Measurements from ENCODE around the gene PDE7B. TPM values are rescaled to one million over a fixed set of nuclear protein-coding genes. Genes with fewer than 3 reads are reported as not detected.

Gene PDE7B
- total and polyA plus RNA-seq, 2 experiments from 2014 or later, result 3.1 to 6.8 TPM

GRCh38 chr6:136083540-136083939, 232.0 kb downstream of the PDE7B start:
- Histone ChIP-seq H3F3A (ENCODE audit: insufficient read depth) (peaks cover 18% of the 10 kb centered on the region), H3K4me1 (ENCODE audit: insufficient read depth) (peaks cover 23% of the 10 kb centered on the region), H3K4me3 (no peak overlapping the region), H3K4me2 (ENCODE audit: unreplicated experiment) (no peak overlapping the region), H3K27me3 (replicated peaks; ENCODE audit: insufficient read depth) (no peaks in the 10 kb centered on the region), H4K20me1 (ENCODE audit: insufficient read depth) (no peaks in the 10 kb centered on the region), H3K79me2 (ENCODE audit: insufficient read depth) (peaks cover 33% of the 10 kb centered on the region; the same call in 1 of the 2 replicates), H3K9ac (no peak overlapping the region), H3K9me2 (ENCODE audit: insufficient read depth) (no peaks in the 10 kb centered on the region), H3K36me3 (ENCODE audit: low read depth) (no peaks in the 10 kb centered on the region), H2AFZ (no peak overlapping the region), H3K27ac (no peak overlapping the region), H3K9me3 (ENCODE audit: low read depth) (no peaks in the 10 kb centered on the region)
- in situ Hi-C loops (cut with MboI), result no loop called here
- DNase-seq, result no peak
- TF ChIP-seq EZH2 (IDR thresholded peaks at IDR 0.05; ENCODE audit: insufficient read depth, poor library complexity, severe bottlenecking) (no peak), EZH2phosphoT487 (IDR thresholded peaks at IDR 0.05; ENCODE audit: insufficient read depth, low read depth) (no peak)

GRCh38 chr6:136084403-136084802, 232.9 kb downstream of the PDE7B start:
- Histone ChIP-seq H4K20me1 (ENCODE audit: insufficient read depth) (no peaks in the 10 kb centered on the region), H3K27ac (no peak overlapping the region), H3K27me3 (replicated peaks; ENCODE audit: insufficient read depth) (no peaks in the 10 kb centered on the region), H3K4me3 (no peak overlapping the region), H3F3A (ENCODE audit: insufficient read depth) (peaks cover 14% of the 10 kb centered on the region), H3K9ac (no peak overlapping the region), H2AFZ (no peak overlapping the region), H3K4me1 (ENCODE audit: insufficient read depth) (peaks cover 19% of the 10 kb centered on the region), H3K36me3 (ENCODE audit: low read depth) (no peaks in the 10 kb centered on the region), H3K9me3 (ENCODE audit: low read depth) (no peaks in the 10 kb centered on the region), H3K9me2 (ENCODE audit: insufficient read depth) (no peaks in the 10 kb centered on the region), H3K79me2 (ENCODE audit: insufficient read depth) (peaks cover 33% of the 10 kb centered on the region; the same call in 1 of the 2 replicates), H3K4me2 (ENCODE audit: unreplicated experiment) (no peak overlapping the region)
- no peak for TF ChIP-seq EZH2phosphoT487 (IDR thresholded peaks at IDR 0.05; ENCODE audit: insufficient read depth, low read depth)
- no peak for TF ChIP-seq EZH2 (IDR thresholded peaks at IDR 0.05; ENCODE audit: insufficient read depth, poor library complexity, severe bottlenecking)
- WGBS, 2 experiments (ENCODE audit: low coverage in 1 of 2, low lambda C conversion rate in 2 of 2, missing lambda C conversion rate in 2 of 2), result 59% methylated on average over 1 of the region's 1 CpG
- peak; percentile 18 for DNase-seq
- in situ Hi-C loops (cut with MboI), result no loop called here

- Histone ChIP-seq H3K9me3 (ENCODE audit: low read depth) (no peaks in the 10 kb centered on the region), H3F3A (ENCODE audit: insufficient read depth) (peaks cover 19% of the 10 kb centered on the region), H3K79me2 (ENCODE audit: insufficient read depth) (peaks cover 28% of the 10 kb centered on the region; the same call in 1 of the 2 replicates), H3K36me3 (ENCODE audit: low read depth) (no peaks in the 10 kb centered on the region), H3K9ac (peak overlapping the region; percentile 26; the same call in 1 of the 2 replicates), H2AFZ (0 out of 2 replicates have a peak overlapping the region, but pooled peaks have one; percentile 7), H3K9me2 (ENCODE audit: insufficient read depth) (no peaks in the 10 kb centered on the region), H3K4me2 (ENCODE audit: unreplicated experiment) (no peak overlapping the region), H3K4me3 (no peak overlapping the region), H3K27me3 (replicated peaks; ENCODE audit: insufficient read depth) (no peaks in the 10 kb centered on the region), H3K27ac (peak overlapping the region; percentile 48), H3K4me1 (ENCODE audit: insufficient read depth) (peaks cover 27% of the 10 kb centered on the region), H4K20me1 (ENCODE audit: insufficient read depth) (no peaks in the 10 kb centered on the region)
- peak; percentile 63 for DNase-seq
- in situ Hi-C loops (cut with MboI), result no loop called here
- WGBS, 2 experiments (ENCODE audit: low coverage in 1 of 2, low lambda C conversion rate in 2 of 2, missing lambda C conversion rate in 2 of 2), result 76 to 81% methylated on average over 6 of the region's 6 CpGs
- TF ChIP-seq EZH2phosphoT487 (IDR thresholded peaks at IDR 0.05; ENCODE audit: insufficient read depth, low read depth) (no peak), EZH2 (IDR thresholded peaks at IDR 0.05; ENCODE audit: insufficient read depth, poor library complexity, severe bottlenecking) (no peak)
These were observed 234.0 kb downstream of the PDE7B start for GRCh38 chr6:136085370-136086115.

DNA sequence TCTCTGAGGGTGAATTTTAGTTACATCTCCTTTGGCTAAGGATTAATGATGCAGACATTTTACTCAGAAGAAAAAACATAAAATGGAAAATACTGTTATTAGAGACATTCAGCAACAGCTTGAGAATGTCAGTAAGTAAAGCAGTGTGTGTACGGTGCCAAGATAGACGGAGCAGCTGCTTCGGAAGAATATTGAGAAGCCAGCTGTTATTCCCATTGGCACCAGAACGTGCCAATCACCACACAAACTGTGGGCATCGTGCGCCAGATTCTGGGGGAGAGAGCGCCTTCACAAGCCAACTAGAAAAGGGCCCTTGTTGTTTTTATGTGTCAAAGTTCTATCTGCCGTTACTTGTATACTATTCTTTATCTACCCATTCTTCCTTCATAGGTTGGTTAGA, 235.2 kb downstream of the PDE7B start:
- Histone ChIP-seq H3K4me3 (no peak overlapping the region), H3K36me3 (ENCODE audit: low read depth) (no peaks in the 10 kb centered on the region), H3K9me3 (ENCODE audit: low read depth) (no peaks in the 10 kb centered on the region), H4K20me1 (ENCODE audit: insufficient read depth) (no peaks in the 10 kb centered on the region), H3K4me1 (ENCODE audit: insufficient read depth) (peaks cover 39% of the 10 kb centered on the region), H3K9ac (no peak overlapping the region), H3K9me2 (ENCODE audit: insufficient read depth) (no peaks in the 10 kb centered on the region), H3F3A (ENCODE audit: insufficient read depth) (peaks cover 21% of the 10 kb centered on the region), H3K27me3 (replicated peaks; ENCODE audit: insufficient read depth) (no peaks in the 10 kb centered on the region), H3K4me2 (ENCODE audit: unreplicated experiment) (no peak overlapping the region), H3K27ac (no peak overlapping the region), H3K79me2 (ENCODE audit: insufficient read depth) (peaks cover 25% of the 10 kb centered on the region; the same call in 1 of the 2 replicates), H2AFZ (no peak overlapping the region)
- WGBS, 2 experiments (ENCODE audit: low coverage in 1 of 2, low lambda C conversion rate in 2 of 2, missing lambda C conversion rate in 2 of 2), result 87 to 90% methylated on average over 8 of the region's 8 CpGs
- no peak for DNase-seq
- TF ChIP-seq EZH2 (IDR thresholded peaks at IDR 0.05; ENCODE audit: insufficient read depth, poor library complexity, severe bottlenecking) (no peak), EZH2phosphoT487 (IDR thresholded peaks at IDR 0.05; ENCODE audit: insufficient read depth, low read depth) (no peak)
- in situ Hi-C loops (cut with MboI), result no loop called here
